ENCODE results near the gene PIK3C3. TPM values are rescaled to one million over a fixed set of nuclear protein-coding genes. Genes with fewer than 3 reads are reported as not detected.

The PIK3C3 gene
- total RNA-seq, 2 donors from 2014 or later, result 31.4 to 32.3 TPM

GRCh38 chr18:41955688-41956087 lies 654 bp downstream of the PIK3C3 start:
- intact Hi-C loops (cut with DNase I), result no loop called here
- DNase-seq, result no peak
- peak in 1 of 2 donors; percentile 32 for ATAC-seq

GRCh38 chr18:41959045-41959444 lies 4.0 kb downstream of the PIK3C3 start:
- intact Hi-C loops (cut with DNase I), result no loop called here
- DNase-seq (no peak), ATAC-seq (no peak)

- intact Hi-C loops (cut with DNase I), result no loop called here
- ATAC-seq (peak; percentile 36 to 85), DNase-seq (no peak)
These were observed 10.7 kb downstream of the PIK3C3 start for GRCh38 chr18:41965634-41966255.

DNA sequence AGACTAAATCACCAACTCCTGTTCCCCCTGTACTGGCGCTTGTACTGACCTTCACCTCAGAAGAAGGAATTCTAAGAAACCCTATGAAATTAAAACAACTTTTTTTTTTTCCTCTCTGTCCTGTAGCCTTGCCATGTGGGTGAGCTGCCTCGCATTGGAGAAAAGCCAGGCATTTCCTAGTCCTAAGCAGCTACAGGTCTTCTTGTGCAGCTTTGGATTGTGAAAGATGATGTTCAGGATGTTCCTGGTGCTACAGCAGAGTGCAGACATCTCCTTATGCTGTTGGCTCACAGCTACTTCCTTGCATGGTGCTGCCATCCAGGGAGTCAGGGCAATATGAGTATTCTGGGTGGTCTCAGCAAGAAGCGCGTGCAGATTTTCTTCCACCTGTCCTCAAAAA lies 11.9 kb downstream of the PIK3C3 start:
- peak; percentile 62 to 80 for ATAC-seq
- intact Hi-C loops (cut with DNase I), result no loop called here

GRCh38 chr18:41967680-41968079 lies 12.6 kb downstream of the PIK3C3 start:
- ATAC-seq, result peak in 1 of 2 donors; percentile 23
- intact Hi-C loops (cut with DNase I), result no loop called here
- no peak for DNase-seq

More for the DNA sequence above, 11.9 kb downstream of the PIK3C3 start:
- no peak for DNase-seq

GRCh38 chr18:41969881-41970280 lies 14.8 kb downstream of the PIK3C3 start:
- intact Hi-C loops (cut with DNase I), result no loop called here
- DNase-seq (no peak), ATAC-seq (no peak)

GRCh38 chr18:41972067-41972925 lies 17.3 kb downstream of the PIK3C3 start:
- no peak for DNase-seq
- ATAC-seq, result no peak
- intact Hi-C loops (cut with DNase I), result no loop called here

- no peak for DNase-seq
- intact Hi-C loops (cut with DNase I), result no loop called here
- no peak for ATAC-seq
These were observed 18.9 kb downstream of the PIK3C3 start for GRCh38 chr18:41973983-41974382.

GRCh38 chr18:41974796-41975201 lies 19.8 kb downstream of the PIK3C3 start:
- DNase-seq, result no peak

GRCh38 chr18:41975284-41975683 lies 20.2 kb downstream of the PIK3C3 start:
- DNase-seq (no peak), ATAC-seq (no peak)
- intact Hi-C loops (cut with DNase I), result no loop called here

More at GRCh38 chr18:41974796-41975201, 19.8 kb downstream of the PIK3C3 start:
- intact Hi-C loops (cut with DNase I), result no loop called here
- ATAC-seq, result no peak

GRCh38 chr18:41977233-41977632 lies 22.2 kb downstream of the PIK3C3 start:
- DNase-seq, result no peak
- no peak for ATAC-seq
- intact Hi-C loops (cut with DNase I), result no loop called here

DNA sequence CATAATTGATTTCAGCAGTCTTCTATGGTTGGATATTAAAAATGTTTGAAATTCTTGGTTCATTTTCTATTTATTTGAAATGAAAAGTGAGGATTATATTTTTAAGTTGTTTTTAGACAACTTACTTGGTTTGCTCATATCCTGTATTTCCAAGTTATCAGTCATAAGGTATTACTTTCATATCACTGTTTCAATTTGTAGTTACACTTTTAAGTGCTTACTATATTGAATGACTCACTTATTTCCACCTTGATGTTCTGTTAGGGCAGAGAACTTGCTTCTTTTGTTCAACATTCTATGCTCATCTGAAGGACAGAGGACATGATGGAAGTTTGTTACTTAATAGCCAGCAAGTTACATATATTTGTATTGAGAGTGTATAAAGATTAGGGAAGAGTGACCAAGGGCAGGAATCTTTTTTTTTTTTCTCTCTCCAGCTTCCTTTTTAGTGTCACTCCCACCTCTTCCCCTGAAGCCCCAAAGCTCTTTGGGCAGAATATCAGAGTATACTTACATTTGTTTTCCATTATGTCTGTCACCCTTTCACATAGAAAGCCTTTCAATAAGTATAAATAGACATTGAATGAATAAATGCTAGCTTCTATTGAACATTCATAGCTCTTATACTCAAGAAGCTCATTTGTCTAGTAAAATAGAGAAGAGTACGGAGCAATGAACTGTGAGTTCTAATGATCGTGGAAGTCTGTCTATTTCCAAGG lies 28.1 kb downstream of the PIK3C3 start:
- intact Hi-C loops (cut with DNase I), result no loop called here
- DNase-seq (no peak), ATAC-seq (no peak)

- DNase-seq (no peak), ATAC-seq (no peak)
- intact Hi-C loops (cut with DNase I), result no loop called here
These were observed 30.9 kb downstream of the PIK3C3 start for GRCh38 chr18:41985914-41986313.

DNA sequence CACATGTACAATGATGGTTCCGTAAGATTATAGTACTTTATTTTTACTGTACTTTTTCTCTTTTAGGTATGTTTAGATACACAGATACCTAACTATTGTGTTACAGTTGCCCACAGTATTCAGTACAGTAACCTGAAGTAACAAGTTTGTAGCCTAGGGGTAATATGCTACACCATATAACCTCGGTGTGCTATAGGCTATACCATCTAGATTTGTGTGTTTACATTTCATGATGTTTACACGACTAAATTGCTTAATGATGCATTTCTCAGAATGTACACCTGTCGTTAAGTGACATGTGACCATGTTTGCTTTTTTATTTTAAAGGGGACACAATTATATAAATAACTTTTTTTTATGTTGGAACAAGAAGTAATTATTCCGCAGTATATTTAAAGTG lies 34.5 kb downstream of the PIK3C3 start:
- DNase-seq (no peak), ATAC-seq (no peak)
- intact Hi-C loops (cut with DNase I), result no loop called here

GRCh38 chr18:41992066-41992465 lies 37.0 kb downstream of the PIK3C3 start:
- intact Hi-C loops (cut with DNase I), result no loop called here
- no peak for DNase-seq
- no peak for ATAC-seq

GRCh38 chr18:41992703-41993102 lies 37.7 kb downstream of the PIK3C3 start:
- ATAC-seq (no peak), DNase-seq (no peak)
- intact Hi-C loops (cut with DNase I), result no loop called here

GRCh38 chr18:41993151-41993550 lies 38.1 kb downstream of the PIK3C3 start:
- ATAC-seq (no peak), DNase-seq (no peak)
- intact Hi-C loops (cut with DNase I), result no loop called here

DNA sequence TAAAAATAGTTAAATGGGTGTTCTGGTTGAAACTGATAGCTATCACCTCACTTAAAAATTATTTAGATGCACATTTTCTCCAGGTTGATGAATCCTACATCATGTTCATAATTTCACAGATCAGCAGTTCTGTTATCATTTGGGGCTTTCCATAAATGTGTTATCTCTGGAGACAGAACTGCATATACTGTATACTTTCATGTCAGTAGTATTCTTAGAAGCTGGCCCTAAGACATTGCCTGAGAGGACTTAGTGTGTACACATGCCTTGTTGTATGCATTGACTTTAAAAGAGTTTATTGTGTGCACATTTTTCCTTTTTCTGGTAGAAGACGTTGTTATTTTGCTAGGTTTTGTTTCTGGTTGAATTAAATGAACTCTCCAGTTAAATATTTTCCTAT lies 41.0 kb downstream of the PIK3C3 start:
- ATAC-seq (no peak), DNase-seq (no peak)
- intact Hi-C loops (cut with DNase I), result no loop called here

- DNase-seq (no peak), ATAC-seq (no peak)
- intact Hi-C loops (cut with DNase I), result no loop called here
These were observed 44.7 kb downstream of the PIK3C3 start for GRCh38 chr18:41999751-42000150.

- intact Hi-C loops (cut with DNase I), result no loop called here
- no peak for DNase-seq
- ATAC-seq, result no peak
These were observed 46.8 kb downstream of the PIK3C3 start for GRCh38 chr18:42001801-42002200.
